Measurements from ENCODE around the gene EIF4G2.

EIF4G2 gene

GRCh38 chr11:10770626-10771254 lies 38.0 kb downstream of the EIF4G2 start:
- DNase-seq: peak; percentile 21

GRCh38 chr11:10764412-10764811 lies 44.3 kb downstream of the EIF4G2 start:
- no peak for DNase-seq

DNA sequence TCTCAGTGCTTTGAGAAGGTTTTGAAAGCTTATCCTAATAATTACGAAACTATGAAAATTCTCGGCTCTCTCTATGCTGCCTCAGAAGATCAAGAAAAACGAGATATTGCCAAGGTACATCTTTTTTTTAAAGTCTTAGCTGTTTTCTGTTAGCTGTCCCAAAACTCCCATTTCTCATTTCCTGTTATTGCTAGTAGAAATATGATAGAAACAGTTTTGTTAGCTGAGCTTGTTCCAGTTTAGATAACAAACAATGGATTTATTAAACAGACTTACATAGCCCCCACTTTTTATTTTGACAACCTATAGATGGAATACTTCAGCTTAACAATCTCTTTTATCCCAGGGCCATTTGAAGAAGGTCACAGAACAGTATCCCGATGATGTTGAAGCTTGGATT lies 45.0 kb downstream of the EIF4G2 start:
- DNase-seq: no peak

GRCh38 chr11:10762913-10763421 lies 45.8 kb downstream of the EIF4G2 start:
- DNase-seq: no peak

DNA sequence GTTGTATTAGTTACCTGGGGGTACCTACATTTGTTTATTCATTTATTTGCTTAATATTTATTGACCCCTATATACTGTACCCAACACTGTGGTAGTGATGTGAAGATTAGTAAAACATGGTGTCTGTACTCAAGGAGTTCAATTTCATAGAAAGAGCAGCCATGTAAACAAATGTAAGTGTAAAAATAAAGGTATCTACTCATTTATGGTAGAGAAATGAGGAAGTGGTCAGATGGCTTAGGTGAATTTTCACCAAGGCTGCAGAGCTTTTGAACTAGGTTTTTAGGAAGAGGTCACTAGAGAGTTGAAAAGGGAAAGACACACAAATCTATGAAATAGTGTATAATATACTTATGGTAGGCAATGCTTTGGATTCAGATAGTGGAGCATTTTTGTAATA lies 46.5 kb downstream of the EIF4G2 start:
- DNase-seq: no peak

GRCh38 chr11:10761085-10761698 lies 47.5 kb downstream of the EIF4G2 start:
- no peak for DNase-seq

DNA sequence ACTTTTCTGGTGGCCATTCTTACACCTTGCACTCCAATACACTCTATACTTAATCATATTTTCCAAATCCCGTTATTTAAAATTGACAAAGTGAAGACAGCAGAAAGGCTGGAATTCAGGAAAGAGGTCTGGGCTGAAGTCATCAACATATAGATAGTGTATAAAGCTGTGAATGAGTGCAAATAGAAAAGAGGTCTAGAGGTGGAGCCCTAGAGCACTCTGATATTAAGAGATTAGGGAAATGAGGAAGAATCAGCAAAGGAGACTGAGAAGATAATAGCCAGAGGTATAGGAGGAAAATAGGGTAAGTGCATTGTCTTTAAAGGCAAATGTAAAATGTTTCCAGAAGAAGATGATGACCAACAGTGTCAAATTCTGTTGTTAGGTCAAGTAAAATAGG lies 49.8 kb downstream of the EIF4G2 start:
- DNase-seq: no peak

- no peak for DNase-seq
Observed at GRCh38 chr11:10752486-10752885, 56.2 kb downstream of the EIF4G2 start.

GRCh38 chr11:10752061-10752460 lies 56.7 kb downstream of the EIF4G2 start:
- DNase-seq: no peak

GRCh38 chr11:10751581-10751940 lies 57.2 kb downstream of the EIF4G2 start:
- DNase-seq: no peak

DNA sequence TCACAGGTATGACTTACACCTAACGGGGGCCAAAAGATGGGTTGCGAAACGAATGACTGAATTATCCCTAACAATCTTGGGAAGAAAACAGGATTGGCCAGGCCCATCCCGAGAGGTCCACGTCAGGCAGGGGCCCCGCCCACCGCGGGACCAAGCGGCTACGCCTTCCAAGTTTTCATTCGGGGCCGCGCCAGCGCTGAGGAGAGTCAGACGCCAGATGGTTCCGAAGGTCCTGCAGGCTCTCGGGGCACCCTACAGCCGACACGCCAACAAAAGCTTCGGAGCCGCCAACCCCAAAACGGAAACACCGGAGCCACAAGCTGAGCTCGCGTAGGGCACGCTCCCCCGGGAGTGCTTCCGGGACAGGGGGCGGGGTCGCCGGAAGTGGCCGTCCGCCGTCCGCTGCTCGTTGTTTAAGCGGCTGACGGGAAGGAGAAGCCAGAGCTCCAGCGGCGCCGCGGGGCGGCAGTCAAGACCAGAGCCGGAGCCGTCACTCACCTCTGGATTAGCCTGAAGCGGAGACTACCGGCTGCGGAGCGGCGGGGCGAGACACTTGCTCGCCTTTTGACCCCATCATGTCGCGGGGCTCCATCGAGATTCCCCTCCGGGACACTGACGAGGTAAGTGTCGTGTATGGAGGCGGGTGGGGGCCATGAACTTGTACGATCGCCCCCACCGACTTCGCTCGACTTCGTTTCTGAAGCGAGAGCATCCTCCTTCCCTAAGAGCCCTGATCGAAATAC lies 57.7 kb downstream of the EIF4G2 start, which contains the start of gene CTR9:
Gene CTR9, plus strand, starts transcription at position 409 of the 743 bp plus-strand sequence. Its CDS starts 167 bp downstream, at position 576.
- peak; percentile 87 for DNase-seq

GRCh38 chr11:10749476-10749875 lies 59.2 kb downstream of the EIF4G2 start:
- DNase-seq: no peak

DNA sequence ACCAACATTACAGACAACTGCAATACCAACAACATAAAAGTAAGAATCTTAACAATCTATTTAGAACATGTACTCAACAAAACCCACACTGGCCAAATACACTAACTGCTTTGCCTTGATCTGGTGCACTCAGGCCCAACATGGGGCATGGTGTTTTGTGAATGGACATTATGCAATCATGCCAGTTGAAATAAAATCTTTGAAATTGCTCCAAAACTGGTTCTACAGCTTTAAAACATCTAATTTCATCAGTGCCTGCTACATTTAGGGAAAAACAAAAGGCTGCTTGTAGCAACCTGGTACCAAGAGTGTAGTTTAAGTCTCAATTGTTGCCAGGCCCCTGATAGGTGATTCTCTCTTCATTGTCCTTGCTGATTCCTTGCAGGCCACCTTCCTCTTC lies 61.0 kb downstream of the EIF4G2 start:
- no peak for DNase-seq
